ENCODE results near the gene ST3GAL3. TPM values are rescaled to one million over a fixed set of nuclear protein-coding genes. Genes with fewer than 3 reads are reported as not detected.

The ST3GAL3 gene
- total RNA-seq, 1 experiment from 2014 or later: 26.8 TPM

- intact Hi-C loops (cut with micrococcal nuclease; ENCODE audit: unreplicated experiment): no loop called here
- POLR2A ChIA-PET (ENCODE audit: low non-redundant PET): no interaction called here
Observed at GRCh38 chr1:43978551-43979260, 271.4 kb downstream of the ST3GAL3 start, which contains the start of gene B4GALT2. Gene B4GALT2 (plus strand): TSS chr1:43979210. CDS start chr1:43981161, 1,951 bp downstream.

GRCh38 chr1:43979261-43979527 is 271.9 kb downstream of the ST3GAL3 start:
- ChIA-PET CTCF (no interaction called here), POLR2A (ENCODE audit: low non-redundant PET) (no interaction called here)
- Histone ChIP-seq H3K36me3 (ENCODE audit: insufficient read depth, low read length, poor library complexity, severe bottlenecking) (peaks cover 28% of the 10 kb centered on the region), H3K27ac (ENCODE audit: low read depth, low read length, poor library complexity, severe bottlenecking) (peak overlapping the region; percentile 85), H3K27me3 (replicated peaks; ENCODE audit: insufficient read depth, low read depth, low read length, poor library complexity) (no peaks in the 10 kb centered on the region), H3K4me1 (ENCODE audit: insufficient read depth, low read length, poor library complexity, severe bottlenecking) (peaks cover 27% of the 10 kb centered on the region), H3K4me3 (ENCODE audit: low read depth, low read length, poor library complexity, severe bottlenecking) (peak overlapping the region; percentile 65), H3K9me3 (ENCODE audit: low read depth, low read length, poor library complexity, severe bottlenecking) (no peaks in the 10 kb centered on the region)
- DNase-seq (ENCODE audit: low spot score): no peak
- TF ChIP-seq CTCF (conservative IDR thresholded peaks at IDR 0.05; ENCODE audit: low read depth, low read length) (no peak), EZH2 (IDR thresholded peaks at IDR 0.05; ENCODE audit: borderline replicate concordance, low read depth, low read length, poor library complexity, severe bottlenecking) (no peak)
- no TSS peak for BruUV-seq (replicated peaks)
- intact Hi-C loops (cut with micrococcal nuclease; ENCODE audit: unreplicated experiment): no loop called here

More at GRCh38 chr1:43978551-43979260, 271.4 kb downstream of the ST3GAL3 start, which contains the start of gene B4GALT2:
- Histone ChIP-seq H3K4me1 (ENCODE audit: insufficient read depth, low read length, poor library complexity, severe bottlenecking) (peaks cover 27% of the 10 kb centered on the region), H3K27me3 (replicated peaks; ENCODE audit: insufficient read depth, low read depth, low read length, poor library complexity) (no peaks in the 10 kb centered on the region), H3K36me3 (ENCODE audit: insufficient read depth, low read length, poor library complexity, severe bottlenecking) (peaks cover 27% of the 10 kb centered on the region), H3K27ac (ENCODE audit: low read depth, low read length, poor library complexity, severe bottlenecking) (peak within 1 kb of the TSS; percentile 85), H3K4me3 (ENCODE audit: low read depth, low read length, poor library complexity, severe bottlenecking) (peak within 1 kb of the TSS; percentile 65), H3K9me3 (ENCODE audit: low read depth, low read length, poor library complexity, severe bottlenecking) (no peaks in the 10 kb centered on the region)
- DNase-seq (ENCODE audit: low spot score): peak; percentile 69
- TF ChIP-seq CTCF (conservative IDR thresholded peaks at IDR 0.05; ENCODE audit: low read depth, low read length) (no peak), EZH2 (IDR thresholded peaks at IDR 0.05; ENCODE audit: borderline replicate concordance, low read depth, low read length, poor library complexity, severe bottlenecking) (no peak)
- CTCF ChIA-PET: no interaction called here
- BruUV-seq (replicated peaks): no TSS peak

- no peaks in the 10 kb centered on the region for H3K9me3 ChIP-seq (ENCODE audit: low read depth, low read length, poor library complexity, severe bottlenecking)
- peak overlapping the region; percentile 65 for H3K4me3 ChIP-seq (ENCODE audit: low read depth, low read length, poor library complexity, severe bottlenecking)
- ChIA-PET POLR2A (ENCODE audit: low non-redundant PET) (no interaction called here), CTCF (no interaction called here)
- H3K27ac ChIP-seq (ENCODE audit: low read depth, low read length, poor library complexity, severe bottlenecking): peak overlapping the region; percentile 85
- intact Hi-C loops (cut with micrococcal nuclease; ENCODE audit: unreplicated experiment): no loop called here
- TF ChIP-seq EZH2 (IDR thresholded peaks at IDR 0.05; ENCODE audit: borderline replicate concordance, low read depth, low read length, poor library complexity, severe bottlenecking): no peak
- no peak for TF ChIP-seq CTCF (conservative IDR thresholded peaks at IDR 0.05; ENCODE audit: low read depth, low read length)
- peaks cover 33% of the 10 kb centered on the region for H3K36me3 ChIP-seq (ENCODE audit: insufficient read depth, low read length, poor library complexity, severe bottlenecking)
- no TSS peak for BruUV-seq (replicated peaks)
- no peaks in the 10 kb centered on the region for H3K27me3 ChIP-seq (replicated peaks; ENCODE audit: insufficient read depth, low read depth, low read length, poor library complexity)
- peaks cover 27% of the 10 kb centered on the region for H3K4me1 ChIP-seq (ENCODE audit: insufficient read depth, low read length, poor library complexity, severe bottlenecking)
- DNase-seq (ENCODE audit: low spot score): peak; percentile 42
Observed at GRCh38 chr1:43979528-43980254, 272.4 kb downstream of the ST3GAL3 start.

All from A673 (cell line).